Ectodermal cell (in vitro differentiated cells): ENCODE results near the gene ARHGEF2.
"Not testable (repeated sequence)": the region's sequence is repeated elsewhere in the genome, so short reads cannot be mapped to it uniquely, and the experiment has no call there.

ENCODE experiments used
- H3K27ac ChIP-seq: 2 replicates; pipeline ENCODE4 v1.7.0; 2013; ENCODE audit warnings: mild to moderate bottlenecking, low read depth, low read length; ENCODE audit not compliant: insufficient read depth, poor library complexity, severe bottlenecking
- H3K27me3 ChIP-seq: 2 replicates; pipeline ENCODE4 v1.7.0; 2013; ENCODE audit warnings: mild to moderate bottlenecking, low read length; ENCODE audit not compliant: insufficient read depth, control insufficient read depth, poor library complexity, severe bottlenecking
- H3K36me3 ChIP-seq: one replicate; pipeline ENCODE4 v1.7.0; 2013; ENCODE audit warnings: low read length; ENCODE audit not compliant: control insufficient read depth, insufficient read depth
- H3K4me1 ChIP-seq: one replicate; pipeline ENCODE4 v1.7.0; 2013; ENCODE audit warnings: low read length; ENCODE audit not compliant: control insufficient read depth, insufficient read depth
- H3K4me3 ChIP-seq: 2 replicates; pipeline ENCODE4 v1.7.0; 2013; ENCODE audit warnings: low read depth, low read length, control low read depth; ENCODE audit not compliant: insufficient read depth
- H3K9me3 ChIP-seq: 2 replicates; pipeline ENCODE4 v1.7.0; 2013; ENCODE audit warnings: mild to moderate bottlenecking, low read length, moderate library complexity; ENCODE audit not compliant: control insufficient read depth
- WGBS, 2 experiments: methylation state at CpG; one replicate each; pipeline ENCODE4 v1.1.7; 2013; ENCODE audit warnings: missing lambda C conversion rate in 2 of 2; 5-methylcytosine and 5-hydroxymethylcytosine counted together

ARHGEF2 gene

GRCh38 chr1:155931332-155932038, 46.9 kb downstream of the ARHGEF2 start:
- 95 to 98% methylated on average over 7 of the region's 7 CpGs for WGBS, 2 experiments
- Histone ChIP-seq H3K9me3 (no peaks in the 10 kb centered on the region), H3K4me1 (peaks cover 18% of the 10 kb centered on the region), H3K36me3 (peaks cover 48% of the 10 kb centered on the region), H3K27me3 (no peaks in the 10 kb centered on the region), H3K4me3 (no peak overlapping the region), H3K27ac (no peak overlapping the region)

DNA sequence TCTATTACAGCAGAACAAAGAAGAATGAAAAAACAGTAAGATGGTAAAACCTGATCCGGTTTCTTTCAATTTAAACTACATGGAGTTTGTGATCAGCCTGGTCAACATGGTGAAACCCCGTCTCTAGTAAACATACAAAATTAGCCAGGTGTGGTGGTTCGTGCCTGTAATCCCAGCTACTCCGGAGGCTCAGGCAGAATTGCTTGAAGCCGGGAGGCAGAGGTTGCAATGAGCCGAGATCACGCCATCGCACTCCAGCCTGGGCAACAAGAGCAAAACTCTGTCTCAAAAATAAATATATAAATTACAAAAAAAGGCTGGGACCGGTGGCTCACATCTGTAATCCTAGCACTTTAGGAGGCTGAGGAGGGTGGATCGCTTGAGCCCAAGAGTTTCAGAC, 47.6 kb downstream of the ARHGEF2 start:
- peaks cover 55% of the 10 kb centered on the region for H3K36me3 ChIP-seq
- not testable (repeated sequence) for H3K4me3 ChIP-seq

GRCh38 chr1:155929057-155929456, 49.3 kb downstream of the ARHGEF2 start:
- Histone ChIP-seq H3K4me3 (no peak overlapping the region), H3K36me3 (peaks cover 72% of the 10 kb centered on the region), H3K9me3 (no peaks in the 10 kb centered on the region), H3K27ac (no peak overlapping the region), H3K27me3 (no peaks in the 10 kb centered on the region), H3K4me1 (peaks cover 18% of the 10 kb centered on the region)
- 94 to 96% methylated on average over 5 of the region's 5 CpGs for WGBS, 2 experiments

More for the DNA sequence above, 47.6 kb downstream of the ARHGEF2 start:
- not testable (repeated sequence) for H3K27ac ChIP-seq, H3K9me3 ChIP-seq, H3K27me3 ChIP-seq
- WGBS, 2 experiments: 94 to 95% methylated on average over 10 of the region's 10 CpGs
- peaks cover 18% of the 10 kb centered on the region for H3K4me1 ChIP-seq

DNA sequence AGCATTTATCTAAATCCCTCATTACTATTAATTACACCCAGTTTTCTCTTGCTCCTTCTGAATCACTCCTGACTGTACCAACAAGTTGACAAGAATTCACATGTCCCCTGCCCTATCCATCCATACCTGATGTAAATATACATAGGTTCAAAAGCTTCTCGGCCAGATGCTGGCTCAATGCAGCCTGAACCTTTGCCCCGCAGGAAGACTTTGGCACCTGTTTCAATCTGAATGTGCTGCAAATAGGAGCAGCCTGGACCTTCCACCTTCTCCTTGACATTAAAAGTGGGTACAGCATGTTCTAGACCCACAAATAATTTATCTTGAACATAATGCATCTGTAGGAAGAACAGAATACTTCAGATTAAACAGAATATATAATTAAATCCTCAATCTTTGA, 52.8 kb downstream of the ARHGEF2 start:
- Histone ChIP-seq H3K36me3 (peaks cover 93% of the 10 kb centered on the region), H3K9me3 (no peaks in the 10 kb centered on the region)

DNA sequence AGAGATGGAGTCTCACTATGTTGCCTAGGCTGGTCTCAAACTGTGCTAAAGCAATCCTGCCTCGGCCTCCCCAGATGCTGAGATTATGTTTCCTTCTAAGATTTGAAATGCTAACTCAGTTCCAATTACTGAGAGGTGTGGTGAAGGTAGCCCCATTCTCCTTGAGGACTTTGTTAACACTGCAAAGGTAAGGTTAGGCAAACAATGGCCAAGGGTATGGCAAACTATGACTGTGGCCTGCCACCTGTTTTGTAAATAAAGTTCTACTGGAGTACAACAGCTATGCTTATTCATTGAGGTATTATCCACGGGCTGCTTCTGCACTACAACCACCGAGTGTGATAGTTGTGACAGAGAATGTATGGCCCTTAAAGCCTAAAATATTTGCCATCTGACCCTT, 57.6 kb downstream of the ARHGEF2 start:
- no peaks in the 10 kb centered on the region for H3K4me1 ChIP-seq
- H3K27me3 ChIP-seq: no peaks in the 10 kb centered on the region
- H3K36me3 ChIP-seq: peaks cover 81% of the 10 kb centered on the region
- H3K4me3 ChIP-seq: no peak overlapping the region
- no peak overlapping the region for H3K27ac ChIP-seq
- 94 to 95% methylated on average over 3 of the region's 3 CpGs for WGBS, 2 experiments
- H3K9me3 ChIP-seq: no peaks in the 10 kb centered on the region

More for the DNA sequence above, 52.8 kb downstream of the ARHGEF2 start:
- H3K4me3 ChIP-seq: no peak overlapping the region
- 95% methylated on average over 2 of the region's 2 CpGs for WGBS, 2 experiments
- H3K27ac ChIP-seq: no peak overlapping the region
- H3K4me1 ChIP-seq: no peaks in the 10 kb centered on the region
- no peaks in the 10 kb centered on the region for H3K27me3 ChIP-seq

DNA sequence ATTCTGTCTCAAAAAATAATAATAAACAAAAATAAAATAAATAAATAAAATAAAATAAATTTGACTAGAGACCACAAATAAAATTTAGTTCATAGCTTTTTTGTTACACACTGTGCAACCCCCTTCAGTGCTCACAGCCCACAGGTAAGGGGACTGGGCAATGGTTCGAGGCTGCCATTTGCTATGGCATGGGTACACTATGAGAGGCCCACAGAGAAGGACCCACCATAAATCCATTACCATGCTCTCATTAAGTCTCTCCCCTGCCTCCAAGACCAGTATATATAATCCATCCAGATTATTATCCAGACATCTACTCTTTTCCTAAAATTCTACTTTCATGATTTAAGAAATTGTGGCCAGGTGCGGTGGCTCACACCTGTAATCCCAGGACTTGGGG, 58.5 kb downstream of the ARHGEF2 start:
- H3K27ac ChIP-seq: no peak overlapping the region
- H3K27me3 ChIP-seq: no peaks in the 10 kb centered on the region
- H3K36me3 ChIP-seq: peaks cover 76% of the 10 kb centered on the region
- no peaks in the 10 kb centered on the region for H3K4me1 ChIP-seq
- no peaks in the 10 kb centered on the region for H3K9me3 ChIP-seq
- no peak overlapping the region for H3K4me3 ChIP-seq
- 82 to 93% methylated on average over 2 of the region's 2 CpGs for WGBS, 2 experiments

DNA sequence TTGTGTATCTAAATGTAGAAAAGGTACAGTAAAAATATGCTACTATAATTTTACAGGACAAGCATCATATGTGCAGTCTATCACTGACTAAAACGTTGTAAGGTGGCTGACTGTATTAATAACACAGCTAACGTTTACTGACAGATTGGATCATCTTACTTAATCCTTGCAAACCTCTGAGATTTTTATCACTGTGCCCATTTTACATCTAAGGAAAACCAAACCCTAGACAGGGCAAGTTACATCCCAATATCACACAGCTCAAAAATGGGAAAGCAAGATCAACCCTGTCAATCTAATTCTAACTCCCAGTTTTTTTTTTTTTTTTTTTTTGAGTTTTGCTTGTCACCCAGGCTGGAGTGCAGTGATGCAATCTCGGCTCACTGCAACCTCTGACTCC, 59.7 kb downstream of the ARHGEF2 start:
- Histone ChIP-seq H3K27me3 (no peaks in the 10 kb centered on the region), H3K9me3 (no peaks in the 10 kb centered on the region), H3K36me3 (peaks cover 77% of the 10 kb centered on the region), H3K4me3 (no peak overlapping the region), H3K27ac (no peak overlapping the region), H3K4me1 (no peaks in the 10 kb centered on the region)
- 95 to 98% methylated on average over 3 of the region's 3 CpGs for WGBS, 2 experiments

DNA sequence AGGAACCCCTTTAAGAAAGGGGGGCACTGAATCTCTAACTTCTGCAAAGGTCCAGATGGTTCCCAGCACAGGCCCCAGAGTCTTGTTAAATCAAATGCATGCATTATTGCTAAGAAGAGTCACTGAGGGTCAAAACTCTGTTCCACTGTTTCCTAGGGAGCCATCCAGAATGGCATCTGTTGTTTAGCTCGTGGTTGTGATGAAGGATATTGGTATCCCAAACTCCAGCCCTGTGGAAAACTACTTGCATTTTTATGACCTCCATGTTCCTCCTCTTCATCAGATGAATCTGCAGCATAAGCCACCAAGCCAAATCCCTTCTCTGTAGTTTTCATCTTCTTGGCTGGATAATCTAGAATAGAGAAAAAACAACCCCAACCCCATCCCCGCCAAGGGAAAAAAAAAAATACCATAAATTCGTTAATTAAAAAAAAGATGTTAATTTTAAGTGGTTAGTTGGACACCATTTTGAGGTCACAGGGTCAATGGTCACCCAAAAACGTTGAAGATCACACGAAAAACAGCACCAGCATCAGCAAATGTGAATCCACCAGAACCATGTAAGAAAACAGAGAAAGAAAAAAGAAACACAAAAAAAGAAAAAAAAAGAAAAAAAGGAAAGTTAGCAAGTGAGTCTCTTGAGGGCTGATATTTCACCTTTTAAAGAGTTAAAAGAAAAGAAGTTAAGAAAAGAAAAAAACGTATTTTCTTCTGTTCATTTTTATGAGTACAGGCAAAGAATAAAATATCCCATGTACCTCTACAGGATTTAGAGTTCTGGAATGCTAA, 64.2 kb downstream of the ARHGEF2 start:
- peaks cover 49% of the 10 kb centered on the region for H3K36me3 ChIP-seq
- H3K4me3 ChIP-seq: no peak overlapping the region
- H3K27me3 ChIP-seq: no peaks in the 10 kb centered on the region
- WGBS, 2 experiments: 95 to 100% methylated on average over 3 to 4 of the region's 6 CpGs
- H3K9me3 ChIP-seq: no peaks in the 10 kb centered on the region
- peaks cover 4% of the 10 kb centered on the region for H3K4me1 ChIP-seq
- no peak overlapping the region for H3K27ac ChIP-seq

GRCh38 chr1:155912056-155912536, 66.3 kb downstream of the ARHGEF2 start:
- WGBS, 2 experiments: 91 to 92% methylated on average over 11 of the region's 11 CpGs
- no peak overlapping the region for H3K4me3 ChIP-seq
- H3K27ac ChIP-seq: no peak overlapping the region
- no peaks in the 10 kb centered on the region for H3K27me3 ChIP-seq
- H3K36me3 ChIP-seq: peaks cover 37% of the 10 kb centered on the region
- no peaks in the 10 kb centered on the region for H3K9me3 ChIP-seq
- H3K4me1 ChIP-seq: peaks cover 4% of the 10 kb centered on the region
